ENCODE results near the gene C9orf85.

The C9orf85 gene

DNA sequence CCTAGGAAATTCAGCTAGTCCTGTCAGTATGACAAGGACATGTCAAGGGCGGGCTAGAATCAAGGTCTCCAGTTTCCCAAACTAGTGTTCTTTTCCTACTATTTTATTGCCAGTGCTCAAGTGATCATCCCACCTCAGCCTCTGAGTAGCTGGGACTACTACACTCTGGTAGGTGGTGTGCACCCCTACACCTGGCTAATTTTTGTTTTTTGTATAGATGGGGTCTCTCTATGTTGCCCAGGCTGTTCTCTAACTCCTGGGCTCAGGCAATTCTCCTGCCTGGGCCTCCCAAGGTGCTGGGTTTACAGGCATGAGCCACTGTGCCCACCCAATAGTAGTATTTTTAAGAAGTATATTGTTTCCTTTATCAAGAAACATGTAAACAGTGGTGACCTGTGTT, 54.0 kb downstream of the C9orf85 start:
- no peak overlapping the region for H3K27ac ChIP-seq (ENCODE audit: low read depth, low read length)
- H3F3A ChIP-seq (ENCODE audit: insufficient read depth) = no peaks in the 10 kb centered on the region
- H3K9me2 ChIP-seq (replicated peaks; ENCODE audit: insufficient read depth, low read length) = no peaks in the 10 kb centered on the region
- H4K20me1 ChIP-seq (ENCODE audit: low read depth, low read length) = no peaks in the 10 kb centered on the region
- no peaks in the 10 kb centered on the region for H3K27me3 ChIP-seq (ENCODE audit: low read length)
- no peak overlapping the region for H3K4me3 ChIP-seq (ENCODE audit: insufficient read depth, low read length, poor library complexity, severe bottlenecking)
- TF ChIP-seq, protein P1, sequence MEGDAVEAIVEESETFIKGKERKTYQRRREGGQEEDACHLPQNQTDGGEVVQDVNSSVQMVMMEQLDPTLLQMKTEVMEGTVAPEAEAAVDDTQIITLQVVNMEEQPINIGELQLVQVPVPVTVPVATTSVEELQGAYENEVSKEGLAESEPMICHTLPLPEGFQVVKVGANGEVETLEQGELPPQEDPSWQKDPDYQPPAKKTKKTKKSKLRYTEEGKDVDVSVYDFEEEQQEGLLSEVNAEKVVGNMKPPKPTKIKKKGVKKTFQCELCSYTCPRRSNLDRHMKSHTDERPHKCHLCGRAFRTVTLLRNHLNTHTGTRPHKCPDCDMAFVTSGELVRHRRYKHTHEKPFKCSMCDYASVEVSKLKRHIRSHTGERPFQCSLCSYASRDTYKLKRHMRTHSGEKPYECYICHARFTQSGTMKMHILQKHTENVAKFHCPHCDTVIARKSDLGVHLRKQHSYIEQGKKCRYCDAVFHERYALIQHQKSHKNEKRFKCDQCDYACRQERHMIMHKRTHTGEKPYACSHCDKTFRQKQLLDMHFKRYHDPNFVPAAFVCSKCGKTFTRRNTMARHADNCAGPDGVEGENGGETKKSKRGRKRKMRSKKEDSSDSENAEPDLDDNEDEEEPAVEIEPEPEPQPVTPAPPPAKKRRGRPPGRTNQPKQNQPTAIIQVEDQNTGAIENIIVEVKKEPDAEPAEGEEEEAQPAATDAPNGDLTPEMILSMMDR (IDR thresholded peaks at IDR 0.05; ENCODE audit: insufficient read depth, low read length, poor library complexity, severe bottlenecking) = no peak
- H3K9ac ChIP-seq (ENCODE audit: low read length) = no peak overlapping the region
- no peaks in the 10 kb centered on the region for H3K79me2 ChIP-seq (ENCODE audit: insufficient read depth, low read length)
- no peak overlapping the region for H3K4me2 ChIP-seq (ENCODE audit: low read depth, low read length, poor library complexity, severe bottlenecking)
- H2AFZ ChIP-seq (ENCODE audit: low read depth, low read length, severe bottlenecking) = no peak overlapping the region
- H3K9me3 ChIP-seq (ENCODE audit: insufficient read depth, low read length) = peaks cover 7% of the 10 kb centered on the region; the same call in 1 of the 2 replicates
- no peaks in the 10 kb centered on the region for H3K36me3 ChIP-seq (ENCODE audit: low read length)

DNA sequence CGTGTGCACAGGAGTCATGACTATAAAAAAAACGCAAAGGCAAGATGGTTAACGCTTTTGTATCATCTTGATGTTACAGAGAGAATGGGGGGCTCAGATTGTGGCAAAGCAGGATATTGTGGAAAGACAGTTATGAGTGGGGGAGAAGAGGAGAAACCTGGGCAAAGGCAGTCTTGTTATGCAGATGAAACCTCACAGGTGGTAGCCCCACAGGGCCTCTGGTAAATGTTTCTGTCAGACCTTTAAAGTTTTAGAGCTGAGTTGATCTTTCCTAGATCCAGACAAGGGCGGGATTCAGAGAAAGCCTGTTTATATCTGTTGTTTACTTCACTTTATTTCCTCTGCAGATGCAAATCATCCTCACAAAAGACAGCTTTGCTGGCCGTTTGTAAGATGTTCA, 55.2 kb downstream of the C9orf85 start:
- Histone ChIP-seq H3K9me2 (replicated peaks; ENCODE audit: insufficient read depth, low read length) (no peaks in the 10 kb centered on the region), H3K36me3 (ENCODE audit: low read length) (no peaks in the 10 kb centered on the region), H3K79me2 (ENCODE audit: insufficient read depth, low read length) (no peaks in the 10 kb centered on the region), H2AFZ (ENCODE audit: low read depth, low read length, severe bottlenecking) (no peak overlapping the region), H3K27ac (ENCODE audit: low read depth, low read length) (no peak overlapping the region), H3F3A (ENCODE audit: insufficient read depth) (no peaks in the 10 kb centered on the region), H3K9ac (ENCODE audit: low read length) (no peak overlapping the region), H4K20me1 (ENCODE audit: low read depth, low read length) (no peaks in the 10 kb centered on the region), H3K4me2 (ENCODE audit: low read depth, low read length, poor library complexity, severe bottlenecking) (no peak overlapping the region), H3K27me3 (ENCODE audit: low read length) (no peaks in the 10 kb centered on the region), H3K9me3 (ENCODE audit: insufficient read depth, low read length) (peaks cover 7% of the 10 kb centered on the region; the same call in 1 of the 2 replicates), H3K4me3 (ENCODE audit: insufficient read depth, low read length, poor library complexity, severe bottlenecking) (no peak overlapping the region)
- TF ChIP-seq EZH2phosphoT487 (conservative IDR thresholded peaks at IDR 0.05; ENCODE audit: low read length) = no peak
- TF ChIP-seq, protein P1 (IDR thresholded peaks at IDR 0.05; ENCODE audit: insufficient read depth, low read length, poor library complexity, severe bottlenecking) = no peak

DNA sequence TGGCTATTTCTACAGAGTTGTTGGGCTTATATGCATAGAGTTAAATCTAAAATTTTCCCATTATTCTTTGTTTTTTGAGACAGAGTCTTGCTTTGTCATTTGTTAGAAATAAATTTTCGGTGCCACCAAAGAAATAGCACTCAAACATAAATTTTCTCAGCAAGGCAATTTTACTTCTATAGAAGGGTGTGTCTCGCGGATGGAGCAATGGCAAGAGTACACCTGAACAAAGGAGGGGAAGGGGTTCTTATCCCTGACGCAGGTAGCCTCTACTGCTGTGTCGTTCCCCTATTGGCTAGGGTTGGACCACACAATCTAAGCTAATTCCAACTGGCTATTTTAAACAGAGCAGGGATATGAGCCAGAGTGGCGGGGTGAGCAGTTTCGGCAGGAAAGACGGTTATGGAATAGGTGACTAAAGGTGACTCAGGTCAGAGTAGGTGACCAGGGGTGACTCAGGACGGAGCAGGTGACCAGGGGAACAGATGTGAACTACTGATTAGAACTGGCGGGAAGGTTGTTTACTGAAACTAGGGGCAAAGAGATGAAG, 57.2 kb downstream of the C9orf85 start:
- H3K27me3 ChIP-seq (ENCODE audit: low read length) = no peaks in the 10 kb centered on the region
- H3K4me3 ChIP-seq (ENCODE audit: insufficient read depth, low read length, poor library complexity, severe bottlenecking) = no peak overlapping the region
- no peak overlapping the region for H3K9ac ChIP-seq (ENCODE audit: low read length)
- no peak overlapping the region for H3K4me2 ChIP-seq (ENCODE audit: low read depth, low read length, poor library complexity, severe bottlenecking)
- H3K36me3 ChIP-seq (ENCODE audit: low read length) = no peaks in the 10 kb centered on the region
- no peaks in the 10 kb centered on the region for H4K20me1 ChIP-seq (ENCODE audit: low read depth, low read length)
- H3K9me2 ChIP-seq (replicated peaks; ENCODE audit: insufficient read depth, low read length) = no peaks in the 10 kb centered on the region
- no peaks in the 10 kb centered on the region for H3F3A ChIP-seq (ENCODE audit: insufficient read depth)
- no peak overlapping the region for H3K27ac ChIP-seq (ENCODE audit: low read depth, low read length)
- H2AFZ ChIP-seq (ENCODE audit: low read depth, low read length, severe bottlenecking) = no peak overlapping the region
- no peak for TF ChIP-seq EZH2phosphoT487 (conservative IDR thresholded peaks at IDR 0.05; ENCODE audit: low read length)
- TF ChIP-seq, protein P1 (IDR thresholded peaks at IDR 0.05; ENCODE audit: insufficient read depth, low read length, poor library complexity, severe bottlenecking) = no peak
- H3K9me3 ChIP-seq (ENCODE audit: insufficient read depth, low read length) = peaks cover 7% of the 10 kb centered on the region; the same call in 1 of the 2 replicates
- no peaks in the 10 kb centered on the region for H3K79me2 ChIP-seq (ENCODE audit: insufficient read depth, low read length)
